IPS-NIHi7 (cell line): ENCODE measurements around the gene RAB17.

Experiments
- DNase-seq: peaks from one replicate; pipeline ENCODE4 v3.0.0; 2012; ENCODE audit warnings: mixed read lengths; ENCODE audit errors: extremely low spot score

Gene RAB17

GRCh38 chr2:237558961-237559641 is 31.4 kb downstream of the RAB17 start:
- DNase-seq = no peak

GRCh38 chr2:237557633-237558015 is 32.9 kb downstream of the RAB17 start:
- DNase-seq = no peak

- no peak for DNase-seq
Observed at GRCh38 chr2:237556773-237557632, 33.5 kb downstream of the RAB17 start.

GRCh38 chr2:237555560-237555959 is 35.0 kb downstream of the RAB17 start:
- no peak for DNase-seq

- DNase-seq = no peak
Observed at GRCh38 chr2:237553948-237554347, 36.6 kb downstream of the RAB17 start.

GRCh38 chr2:237552908-237553307 is 37.6 kb downstream of the RAB17 start:
- DNase-seq = no peak

GRCh38 chr2:237551071-237551574 is 39.4 kb downstream of the RAB17 start:
- no peak for DNase-seq

GRCh38 chr2:237549643-237550415 is 40.7 kb downstream of the RAB17 start:
- DNase-seq = no peak

- no peak for DNase-seq
Observed at GRCh38 chr2:237549216-237549615, 41.3 kb downstream of the RAB17 start.

- peak; percentile 71 for DNase-seq
Observed at GRCh38 chr2:237547841-237548416, 42.6 kb downstream of the RAB17 start.

- DNase-seq = no peak
Observed at GRCh38 chr2:237546876-237547395, 43.6 kb downstream of the RAB17 start.

- no peak for DNase-seq
Observed at GRCh38 chr2:237546040-237546875, 44.3 kb downstream of the RAB17 start.

GRCh38 chr2:237542001-237542704 is 48.4 kb downstream of the RAB17 start:
- DNase-seq = no peak

GRCh38 chr2:237541243-237541642 is 49.3 kb downstream of the RAB17 start:
- DNase-seq = no peak

- DNase-seq = no peak
Observed at GRCh38 chr2:237540823-237541222, 49.7 kb downstream of the RAB17 start.

GRCh38 chr2:237540223-237540775 is 50.2 kb downstream of the RAB17 start:
- DNase-seq = no peak

GRCh38 chr2:237539681-237540080 is 50.9 kb downstream of the RAB17 start:
- DNase-seq = no peak

- DNase-seq = no peak
Observed at GRCh38 chr2:237538901-237539300, 51.6 kb downstream of the RAB17 start.

GRCh38 chr2:237538001-237538720 is 52.4 kb downstream of the RAB17 start:
- DNase-seq = no peak
